HG03064 (cell line): Measurements from ENCODE around the gene RGS11.
"Not testable (repeated sequence)": the region's sequence is repeated elsewhere in the genome, so short reads cannot be mapped to it uniquely, and the experiment has no call there.

Experiments
- ATAC-seq: cut with Tn5 transposase; IDR thresholded peaks from one replicate; pipeline ENCODE4 v1.9.1; 2021; ENCODE audit warnings: low read depth; ENCODE audit not compliant: unreplicated experiment

The RGS11 gene

DNA sequence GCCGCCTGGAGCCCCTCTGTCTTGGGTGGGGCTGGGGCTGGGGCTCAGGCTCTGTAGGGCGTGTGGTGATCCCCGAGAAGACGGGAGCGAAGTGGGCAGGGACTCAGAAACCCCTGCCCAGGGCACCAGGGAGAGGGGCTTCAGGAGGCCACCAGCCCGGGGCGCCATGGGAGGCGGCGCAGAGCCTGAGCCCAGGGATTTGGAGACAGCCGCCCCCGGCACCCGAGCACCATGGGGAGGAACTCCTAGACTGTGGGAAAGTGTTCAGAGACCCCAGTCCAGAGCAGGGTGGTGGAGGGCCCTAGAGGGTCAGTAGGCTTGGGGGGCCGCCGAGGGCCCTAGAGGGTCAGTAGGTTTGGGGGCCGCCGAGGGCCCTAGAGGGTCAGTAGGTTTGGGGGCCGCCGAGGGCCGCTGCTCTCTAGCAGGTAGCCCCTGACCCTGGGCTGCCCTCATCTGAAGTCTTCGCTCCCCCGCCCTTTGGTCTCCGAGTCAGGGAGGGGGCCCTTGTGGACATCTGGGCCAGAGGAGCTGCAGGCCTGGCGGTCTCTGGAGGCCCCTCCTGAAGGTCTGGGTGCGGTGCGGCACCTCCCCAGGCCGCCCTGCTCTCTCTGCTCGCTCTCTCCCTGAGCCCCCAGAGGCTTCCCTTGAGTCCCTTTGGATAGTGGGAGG is 5.4 kb upstream of the RGS11 start:
- no peak for ATAC-seq

DNA sequence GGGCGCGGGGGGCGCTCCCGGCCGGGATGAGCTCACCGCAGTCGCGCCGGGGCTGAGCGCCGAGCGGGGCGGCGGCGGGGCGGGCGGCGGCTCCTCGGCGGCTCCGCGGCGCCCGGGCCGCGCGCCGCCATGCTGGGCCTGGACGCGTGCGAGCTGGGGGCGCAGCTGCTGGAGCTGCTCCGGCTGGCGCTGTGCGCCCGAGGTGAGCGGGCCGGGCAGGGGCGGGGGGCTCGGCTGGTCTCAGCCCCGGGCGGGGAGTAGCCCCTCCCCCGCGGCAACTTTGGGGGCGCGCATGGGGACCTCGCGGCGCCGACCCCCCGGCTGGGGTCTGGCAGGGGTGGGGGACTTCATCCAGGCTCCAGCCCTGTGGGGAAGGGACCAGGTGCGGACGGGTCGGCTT is 4.8 kb upstream of the RGS11 start, which contains the start of gene ARHGDIG:
Gene ARHGDIG (plus strand): TSS at position 40 of the 400 bp plus-strand sequence. CDS start 90 bp downstream, at position 130.
- no peak for ATAC-seq

DNA sequence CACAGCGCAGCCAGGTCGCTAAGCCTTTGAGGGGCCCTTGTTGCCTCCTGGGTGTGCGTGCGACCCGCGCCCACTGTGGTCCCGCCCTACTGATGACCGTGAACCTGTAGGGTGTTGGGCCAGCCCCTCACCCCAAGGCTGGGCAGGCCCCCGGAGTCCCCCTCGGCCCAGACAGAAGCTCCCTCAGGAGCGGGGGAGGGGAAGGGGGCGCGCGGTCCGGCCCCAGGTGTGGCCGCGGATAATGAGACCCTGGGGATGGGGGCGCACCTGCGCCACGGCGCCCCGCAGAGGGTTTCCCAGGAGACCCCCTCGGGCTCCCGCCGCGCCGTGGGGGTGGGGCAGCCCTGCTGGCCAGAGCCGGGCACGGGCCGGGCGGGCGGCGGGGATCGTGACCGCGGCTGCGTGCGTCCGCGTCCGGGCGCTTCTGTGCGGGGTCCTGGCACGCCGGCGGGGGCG is 4.3 kb upstream of the RGS11 start:
- ATAC-seq, result no peak

DNA sequence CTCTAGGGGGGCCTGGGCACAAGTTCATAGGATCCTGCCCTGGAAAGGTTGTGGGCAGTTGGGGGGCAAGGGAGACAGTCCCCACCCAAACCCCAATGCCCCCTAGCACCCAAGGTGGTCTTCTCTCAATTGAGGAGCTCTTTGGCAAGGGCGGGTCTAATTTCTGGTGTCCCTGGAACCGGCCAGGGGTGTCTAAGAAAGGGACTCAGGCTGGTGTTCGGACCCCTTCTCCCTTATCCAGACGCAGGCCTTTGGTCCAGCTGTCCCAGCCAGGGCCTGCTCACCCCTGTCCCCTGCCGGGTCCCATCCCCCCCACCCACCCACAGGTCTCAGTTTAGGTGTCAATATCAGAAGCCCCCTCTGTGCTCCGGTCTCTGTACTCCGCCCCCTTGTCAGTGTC is 3.8 kb upstream of the RGS11 start:
- ATAC-seq, result no peak

DNA sequence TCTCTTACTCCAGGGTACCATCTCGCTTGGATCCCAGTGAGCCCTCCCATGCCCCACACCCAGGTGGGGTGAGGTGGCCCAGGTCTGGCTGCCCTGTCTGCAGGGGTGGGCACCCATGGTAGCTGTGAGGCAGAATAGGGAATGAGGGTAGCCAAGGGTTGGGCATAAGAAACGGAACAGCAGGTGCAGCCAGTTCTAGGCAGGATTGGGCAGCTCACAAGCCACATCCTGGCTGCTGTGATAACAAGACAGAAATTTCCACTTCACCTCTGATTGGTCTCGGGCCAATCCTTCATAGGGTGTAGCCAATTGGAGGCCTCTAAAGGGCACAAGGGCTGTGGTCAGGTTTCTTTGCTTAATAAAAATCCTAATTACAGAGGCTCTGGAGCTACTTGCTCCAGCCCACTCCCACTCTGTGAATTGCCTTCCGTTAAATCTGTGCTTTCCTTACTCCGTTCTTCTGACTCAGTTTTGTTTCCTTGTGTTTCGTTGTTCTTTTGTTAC is 3.2 kb upstream of the RGS11 start:
- ATAC-seq, result no peak

DNA sequence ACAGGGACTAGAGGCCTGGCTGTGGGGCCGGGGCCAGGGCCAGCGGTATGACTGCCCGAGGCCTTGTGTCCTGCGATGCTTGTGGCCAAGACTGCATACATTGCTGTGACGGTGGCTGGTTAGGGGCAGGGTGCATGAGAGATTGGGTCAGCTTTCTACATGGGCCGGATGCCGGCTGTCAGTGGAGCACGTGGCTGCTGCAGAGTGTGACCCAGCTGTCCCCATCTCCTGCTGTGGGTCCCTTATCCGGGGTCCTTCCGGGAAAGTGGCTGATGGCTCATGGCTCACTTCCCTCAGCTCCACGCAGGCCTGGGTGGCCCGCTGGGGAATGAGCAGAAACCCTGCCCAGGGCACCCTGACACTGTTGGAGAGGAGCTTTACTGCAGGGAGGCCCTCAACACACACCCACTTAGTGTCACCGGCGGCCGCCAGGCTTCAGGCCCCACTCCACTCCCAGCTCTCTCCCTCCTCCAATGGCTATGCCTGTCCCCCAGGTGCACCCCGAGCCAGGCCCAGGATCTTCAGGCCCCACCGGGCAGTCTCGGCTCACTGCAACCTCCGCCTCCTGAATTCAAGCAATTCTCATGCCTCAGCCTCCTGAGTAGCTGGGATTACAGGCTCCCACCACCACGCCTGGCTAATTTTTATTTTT is 808 bp upstream of the RGS11 start:
- no peak for ATAC-seq

DNA sequence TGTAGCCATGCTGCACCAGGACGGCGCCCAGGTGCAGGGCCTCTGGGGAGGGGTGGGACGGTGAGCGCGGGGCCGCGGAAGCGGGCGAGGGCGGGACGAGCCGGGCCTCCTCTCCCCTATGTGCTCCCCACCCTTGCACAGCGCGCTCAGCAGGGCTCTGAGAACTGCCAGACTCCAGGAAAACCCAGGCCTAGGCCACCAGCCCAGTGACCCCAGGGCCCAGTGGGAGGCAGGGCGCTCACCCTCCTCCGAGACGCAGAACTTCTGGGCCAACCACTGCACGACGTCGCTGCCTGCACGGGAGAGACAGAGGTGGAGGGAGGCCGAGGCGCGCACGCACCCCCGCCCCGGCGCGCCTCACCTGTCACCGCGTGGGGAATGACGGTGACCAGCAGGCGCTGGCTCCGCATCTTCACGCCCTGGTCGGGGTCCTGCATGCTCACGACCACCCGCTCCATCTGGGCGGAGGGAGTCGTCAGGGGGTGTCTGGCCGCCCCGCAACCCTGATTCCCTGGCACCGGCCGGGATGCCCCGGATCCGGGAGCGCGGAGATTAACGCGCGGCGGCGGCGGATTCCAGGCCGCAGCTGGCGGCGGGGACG is 603 bp downstream of the RGS11 start:
- no peak for ATAC-seq

DNA sequence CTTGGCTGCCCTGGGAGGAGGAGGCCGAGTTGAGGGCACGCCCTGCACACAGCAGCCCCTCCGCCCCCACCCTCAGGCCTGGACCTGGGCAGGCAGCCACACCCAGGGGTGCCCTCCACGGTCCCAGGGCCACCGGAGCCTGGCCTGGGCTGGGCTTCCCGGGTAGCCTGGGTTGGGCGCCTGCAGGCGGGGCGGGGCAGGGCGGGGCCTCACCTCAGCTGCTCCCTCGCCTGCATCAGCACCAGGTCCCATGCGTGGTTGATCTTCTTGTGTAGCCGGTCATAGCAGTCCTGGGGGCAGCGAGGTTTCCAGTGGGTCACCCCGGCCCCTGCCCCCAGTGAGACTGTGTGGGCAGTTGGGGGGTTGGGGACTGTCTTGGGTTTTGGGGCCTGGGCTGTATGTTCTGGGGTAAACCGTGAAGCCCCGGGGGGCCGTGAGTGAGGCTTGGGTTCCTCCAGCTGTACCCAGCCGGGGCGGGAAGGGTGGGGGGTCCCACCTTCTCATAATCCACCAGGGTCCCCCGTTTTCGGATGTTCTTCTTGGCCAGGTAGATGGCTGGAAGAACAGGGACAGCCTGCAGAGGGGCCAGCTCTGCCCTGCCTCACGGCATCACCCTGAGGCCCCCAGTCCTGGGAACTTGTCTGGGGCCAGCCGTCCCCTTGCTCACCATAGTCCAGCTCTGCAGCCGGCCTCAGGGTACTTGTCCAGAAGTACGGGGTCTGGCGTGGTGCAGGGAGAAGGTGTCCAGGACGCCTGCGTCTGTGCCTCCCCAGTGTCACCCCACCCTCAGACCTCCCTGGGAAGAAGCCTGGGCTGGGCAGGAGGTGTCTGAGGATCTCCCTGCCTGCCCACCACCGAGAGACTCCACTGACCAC is 2.0 kb downstream of the RGS11 start:
- ATAC-seq, result no peak

DNA sequence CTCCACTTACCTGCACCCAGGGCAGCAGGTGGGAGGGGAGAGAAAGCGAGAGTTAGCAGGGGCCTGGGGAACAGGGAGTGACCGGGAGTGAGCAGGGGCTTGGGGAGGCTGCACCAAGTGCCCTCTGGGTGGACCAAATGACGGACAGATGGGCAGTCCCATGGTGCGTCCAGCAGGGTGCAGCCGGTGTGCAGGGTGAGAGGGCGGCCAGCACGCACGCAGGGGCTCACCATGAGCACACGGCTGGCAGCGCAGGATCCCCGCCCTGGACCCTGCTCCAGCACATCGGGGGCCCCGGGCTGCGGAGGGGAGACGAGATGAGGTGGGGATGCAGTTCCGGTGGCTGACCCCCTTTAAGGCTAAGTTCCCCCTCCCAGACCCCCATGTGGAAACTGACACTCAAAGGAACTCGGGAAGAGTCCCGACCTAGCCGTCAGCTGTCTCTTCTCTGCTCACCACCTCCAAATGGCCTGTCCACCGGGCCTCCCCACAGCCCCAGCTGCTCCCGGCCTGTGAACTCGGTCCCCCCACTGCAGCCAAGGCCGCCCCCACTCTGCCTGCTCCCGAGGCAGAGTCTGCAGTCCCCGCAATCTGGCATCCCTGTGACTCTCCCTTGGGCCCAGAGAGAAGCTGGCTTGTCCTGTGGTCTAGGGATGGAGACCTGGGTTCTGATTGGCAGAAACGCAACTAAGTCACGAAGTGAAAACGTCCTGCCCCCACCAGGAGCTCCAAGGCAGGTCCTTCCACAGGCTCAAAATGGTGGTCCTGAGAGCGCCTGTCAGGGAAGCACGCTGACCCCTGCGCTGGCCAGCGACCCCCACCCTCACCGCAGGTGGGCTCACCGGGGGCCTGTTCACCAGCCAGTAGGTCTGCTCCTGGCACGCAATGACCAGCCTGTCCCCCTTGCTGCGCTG is 2.9 kb downstream of the RGS11 start:
- ATAC-seq, result no peak

DNA sequence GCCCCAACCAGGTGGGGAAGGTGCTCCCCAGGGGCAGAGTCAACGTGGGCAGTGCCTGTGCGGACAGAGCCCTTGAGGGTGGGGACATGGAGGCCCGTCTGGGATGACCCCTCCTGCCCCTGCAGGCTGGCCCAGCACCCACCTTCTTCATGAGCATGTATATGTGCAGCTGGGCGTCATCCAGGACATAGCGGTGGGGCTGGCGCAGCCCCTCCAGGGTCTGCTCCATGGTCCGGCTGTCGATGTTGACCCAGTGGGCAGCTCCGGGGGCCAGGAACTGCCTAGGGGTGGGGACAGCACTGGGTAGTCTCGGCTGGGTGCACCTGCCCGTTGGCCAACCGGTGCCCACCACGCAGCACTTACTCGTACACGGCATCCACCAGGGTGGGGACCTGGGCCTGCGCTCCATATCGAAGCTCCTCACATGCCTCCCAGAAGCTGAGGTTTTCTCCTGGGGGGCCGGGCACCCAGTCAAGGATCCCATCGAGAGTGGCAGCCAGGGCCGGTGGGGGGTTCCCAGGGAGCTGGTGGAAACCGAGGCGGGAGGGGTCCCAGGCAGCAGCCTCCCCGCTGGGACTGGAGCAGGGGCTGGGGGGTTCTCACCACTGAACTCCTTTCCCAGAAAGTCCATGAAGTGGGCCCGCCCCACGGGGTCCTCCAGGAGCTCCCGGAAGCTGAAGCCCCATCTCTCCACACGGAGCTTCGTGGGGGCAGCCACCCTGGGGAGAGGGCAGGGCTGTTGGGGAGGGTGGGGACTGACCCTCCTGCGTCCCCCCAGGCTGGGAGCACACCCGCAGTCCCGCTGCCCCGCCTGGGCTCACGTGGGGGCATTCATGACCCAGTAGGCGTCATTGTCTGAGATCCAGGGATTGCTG is 5.1 kb downstream of the RGS11 start:
- no peak for ATAC-seq

DNA sequence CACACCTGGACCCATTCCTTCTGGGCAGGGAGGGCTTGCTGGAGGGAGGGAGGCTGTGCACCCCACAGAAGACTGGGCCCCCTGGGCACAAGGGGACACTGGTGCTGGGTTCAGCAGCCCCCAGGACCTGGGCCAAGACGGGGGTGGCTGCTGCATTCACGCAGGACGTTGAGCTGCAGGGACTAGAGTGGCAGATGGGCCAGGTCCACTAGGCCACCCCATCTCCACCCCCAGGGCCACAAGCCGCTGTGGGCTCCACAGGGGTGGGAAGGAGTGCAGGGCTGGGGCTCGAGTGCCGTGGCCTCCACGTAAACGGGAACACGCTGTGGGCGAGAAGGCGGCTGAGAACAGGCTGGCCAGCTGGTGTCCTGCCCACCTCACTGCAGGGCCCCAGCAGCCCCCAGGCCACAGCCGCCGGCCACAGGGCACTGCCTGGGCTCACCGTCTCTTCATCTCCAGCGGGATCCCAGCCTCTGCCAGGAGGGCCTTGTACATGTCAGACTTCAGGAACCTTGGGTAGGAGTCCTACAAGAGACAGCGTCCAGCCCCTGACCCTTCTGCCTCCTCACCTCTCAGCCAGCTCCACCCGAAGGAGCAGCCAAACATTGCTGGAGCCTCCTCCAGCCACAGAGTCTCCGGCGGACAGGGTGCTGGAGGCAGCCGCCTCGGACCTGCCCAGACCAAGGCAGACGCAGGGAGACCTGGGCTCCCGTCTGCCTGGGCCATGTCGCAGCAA is 6.5 kb downstream of the RGS11 start:
- ATAC-seq, result no peak

DNA sequence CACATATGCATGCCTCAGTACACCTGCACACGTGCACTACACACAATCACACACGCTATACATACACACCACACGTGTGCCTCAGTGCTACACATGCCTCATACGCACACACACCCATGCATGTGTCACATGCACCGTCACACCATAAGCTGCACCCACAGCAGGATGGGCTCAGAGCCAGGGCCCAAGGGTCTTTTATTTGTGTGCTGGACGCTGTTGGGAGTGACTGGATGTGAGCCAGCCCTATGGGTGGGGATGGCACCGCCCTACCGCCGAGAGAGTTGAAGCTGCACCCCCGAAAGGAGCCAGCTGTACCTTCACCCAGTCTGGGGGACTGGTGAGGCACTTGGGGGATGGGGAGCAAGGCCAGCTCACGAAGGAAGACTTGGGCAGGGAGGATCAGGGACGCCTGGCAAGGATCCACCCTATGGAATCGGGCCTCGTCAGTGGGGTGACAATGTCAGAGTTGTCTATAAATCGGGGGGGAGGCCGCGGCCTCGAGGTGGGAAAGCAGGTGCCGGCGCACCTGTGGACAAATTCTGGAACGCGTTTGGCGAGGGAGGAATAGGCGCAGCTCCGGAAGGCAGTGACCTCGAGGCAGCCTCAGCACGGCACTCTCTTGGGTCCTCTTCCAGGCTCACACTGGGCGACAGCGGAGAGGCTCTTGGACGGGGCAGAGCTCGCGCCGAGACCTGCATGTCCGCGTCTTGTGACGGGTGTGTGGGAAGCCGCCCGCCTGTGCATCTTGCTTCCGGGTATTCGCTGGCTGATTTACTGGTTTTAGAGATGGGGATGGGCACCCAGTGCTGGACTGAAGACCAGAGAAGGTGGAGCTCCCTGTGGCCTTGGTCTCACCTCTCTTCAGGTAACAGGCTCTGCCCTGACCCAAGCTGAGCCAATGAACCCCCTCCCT is 7.3 kb downstream of the RGS11 start:
- no peak for ATAC-seq

DNA sequence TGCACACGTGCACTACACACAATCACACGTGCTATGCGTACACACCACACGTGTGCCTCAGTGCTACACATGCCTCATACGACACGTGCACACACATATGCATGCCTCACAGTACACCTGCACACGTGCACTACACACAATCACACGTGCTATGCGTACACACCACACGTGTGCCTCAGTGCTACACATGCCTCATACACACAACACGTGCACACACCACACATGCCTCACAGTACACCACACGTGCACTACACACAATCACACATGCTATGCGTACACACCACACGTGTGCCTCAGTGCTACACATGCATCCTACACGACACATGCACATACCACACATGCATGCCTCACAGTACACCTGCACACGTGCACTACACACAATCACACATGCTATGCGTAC is 8.2 kb downstream of the RGS11 start:
- not testable (repeated sequence) for ATAC-seq

DNA sequence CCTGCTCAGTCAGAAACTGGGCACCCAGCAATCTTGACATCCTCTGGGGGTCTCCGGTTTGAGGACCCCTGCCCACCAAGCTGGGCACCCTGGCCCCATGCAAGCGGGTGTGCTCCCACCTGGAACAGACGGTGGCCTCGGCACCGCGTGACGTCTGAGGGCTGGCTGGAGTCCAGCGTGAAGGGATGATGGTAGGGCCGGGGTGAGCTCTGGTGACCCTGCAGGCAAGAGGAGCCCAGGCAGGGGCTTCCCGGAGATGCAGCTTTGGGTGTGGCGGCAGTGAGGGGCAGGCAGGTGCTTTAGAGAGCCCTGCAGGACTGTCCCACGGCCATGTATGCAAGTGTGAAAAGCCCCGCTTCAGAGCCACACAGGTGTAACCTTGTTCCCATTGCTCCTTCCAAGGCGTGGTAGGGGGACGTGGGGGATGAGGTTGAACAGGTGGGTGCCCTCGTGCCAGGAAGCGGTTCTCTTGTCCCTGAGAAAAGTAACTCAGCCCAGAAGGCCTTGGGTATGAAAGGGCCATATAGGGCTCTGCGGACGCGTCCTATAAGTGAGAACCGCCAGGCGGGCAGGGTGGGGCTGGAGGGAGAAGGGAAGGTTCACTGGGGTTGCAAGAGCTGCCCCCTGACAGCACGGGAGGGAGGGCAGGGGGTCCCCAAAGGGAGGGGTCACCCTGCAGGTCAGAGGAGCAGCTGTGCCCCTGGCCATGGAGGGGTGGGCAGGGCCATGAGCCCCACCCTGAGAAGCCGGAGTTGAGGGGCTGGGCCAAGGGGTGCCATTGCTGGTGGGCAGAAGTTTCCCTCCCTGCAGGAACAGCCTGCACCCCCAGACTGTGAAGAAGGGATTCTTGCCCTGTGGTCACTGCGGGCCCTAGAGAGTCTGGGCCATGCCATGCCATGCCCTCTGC is 9.2 kb downstream of the RGS11 start:
- ATAC-seq, result no peak

DNA sequence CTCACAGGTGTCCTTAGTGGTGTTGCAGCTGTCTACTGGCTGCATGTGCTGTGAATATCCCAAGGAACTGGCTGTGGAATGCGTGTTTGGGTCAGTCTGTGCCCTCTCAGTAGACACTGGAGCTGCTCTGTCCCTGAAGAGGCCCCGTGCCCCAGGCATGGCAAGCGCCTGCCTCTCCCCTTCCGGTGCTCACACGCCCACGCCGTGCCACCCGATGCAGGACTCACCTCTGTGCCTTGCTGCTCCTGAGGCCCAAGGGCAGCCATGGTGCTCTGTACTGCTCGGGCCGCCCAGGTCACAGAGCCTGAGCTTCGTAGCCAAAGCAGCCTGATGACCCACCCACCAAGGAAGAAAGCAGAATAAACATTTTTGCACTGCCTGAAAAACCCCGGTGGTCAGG is 10.0 kb downstream of the RGS11 start:
- ATAC-seq, result no peak

DNA sequence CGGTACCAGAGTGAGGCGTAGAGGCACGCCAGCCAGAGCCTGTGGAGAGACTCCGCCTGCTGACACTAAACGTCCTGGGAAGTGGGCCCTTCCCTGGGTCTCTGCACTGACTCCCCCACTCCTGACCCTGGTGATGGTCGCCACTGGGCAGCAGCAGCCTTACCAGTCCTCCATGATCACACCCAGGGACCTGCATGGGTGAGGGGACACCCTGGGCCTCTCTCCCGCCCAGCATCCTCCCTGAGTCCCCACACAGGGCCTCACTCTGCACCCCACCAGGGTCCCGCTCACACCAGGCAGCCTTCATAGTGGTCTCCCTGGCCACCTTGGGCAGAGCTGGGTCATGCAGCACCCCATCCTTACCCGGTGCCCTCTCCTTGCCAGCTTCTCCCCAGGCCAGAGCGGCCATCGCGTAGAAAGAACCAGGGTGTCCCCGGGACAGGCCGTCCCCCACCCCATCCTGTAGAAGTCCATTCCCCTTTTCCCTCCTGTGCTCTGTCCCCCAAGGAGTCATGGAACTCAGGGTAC is 10.7 kb downstream of the RGS11 start:
- no peak for ATAC-seq
